Cardiac fibroblast (primary cell): ENCODE data around the gene PRSS2.
"Not testable (repeated sequence)": the region's sequence is repeated elsewhere in the genome, so short reads cannot be mapped to it uniquely, and the experiment has no call there.

Experiments
- DNase-seq, 2 donors: peaks; one replicate each; pipeline versions ENCODE4 v3.0.0 to v3.0.0-alpha.2; 2010; ENCODE audit warnings: low read depth in 2 of 2
- H3K4me3 ChIP-seq, 2 donors: replicated peaks in 1 of 2; 1 replicate in 1 of 2; 2 replicates in 1 of 2; pipeline ENCODE4 v1.5.1; 2011; ENCODE audit warnings: low read depth in 2 of 2, low read length in 2 of 2, mild to moderate bottlenecking in 2 of 2, moderate library complexity in 1 of 2
- CTCF ChIP-seq: IDR thresholded peaks from one replicate; pipeline ENCODE4 v1.5.1; 2011; ENCODE audit warnings: low read depth, mild to moderate bottlenecking, low read length, inconsistent platforms

PRSS2 gene

GRCh38 chr7:142762104-142762503 is 8.7 kb upstream of the PRSS2 start:
- DNase-seq, result no peak
- H3K4me3 ChIP-seq, result no peak overlapping the region
- TF ChIP-seq CTCF, result no peak

GRCh38 chr7:142767451-142767850 is 3.3 kb upstream of the PRSS2 start:
- no peak for TF ChIP-seq CTCF
- DNase-seq, result no peak
- no peak overlapping the region for H3K4me3 ChIP-seq

- TF ChIP-seq CTCF, result no peak
- no peak for DNase-seq
- no peak overlapping the region for H3K4me3 ChIP-seq
These were observed 2.9 kb upstream of the PRSS2 start for GRCh38 chr7:142767861-142768260.

- not testable (repeated sequence) for H3K4me3 ChIP-seq, DNase-seq
These were observed 1.9 kb upstream of the PRSS2 start for GRCh38 chr7:142768885-142769284.

- no peak for DNase-seq
- TF ChIP-seq CTCF, result no peak
These were observed 568 bp downstream of the PRSS2 start for GRCh38 chr7:142771353-142771723.

GRCh38 chr7:142772051-142772450 is 1.3 kb downstream of the PRSS2 start:
- peak in 1 of 2 donors; percentile 19 for DNase-seq
- TF ChIP-seq CTCF, result no peak
- no peak overlapping the region for H3K4me3 ChIP-seq

More at GRCh38 chr7:142771353-142771723, 568 bp downstream of the PRSS2 start:
- no peak overlapping the region for H3K4me3 ChIP-seq

- no peak overlapping the region for H3K4me3 ChIP-seq
- TF ChIP-seq CTCF, result no peak
- DNase-seq, result no peak
These were observed 1.9 kb downstream of the PRSS2 start for GRCh38 chr7:142772673-142773072.
